Adrenal gland (tissue), 12 donors: ENCODE data around the gene CFAP141. TPM values are rescaled to one million over a fixed set of nuclear protein-coding genes. Genes with fewer than 3 reads are reported as not detected.

Source experiments
- DNase-seq, 7 donors: peaks; one replicate each; pipeline ENCODE4 v3.0.0-alpha.2; 2019 to 2020
- H3K27ac ChIP-seq, 5 donors: fragments of 200-600 bp; sonication (generic) in 4 of 5; 1 replicate in 3 of 5; 2 replicates in 2 of 5; pipeline versions ENCODE4 v1.5.1 to v1.8.0; 2016 to 2020; ENCODE audit warnings: mild to moderate bottlenecking in 1 of 5
- H3K27me3 ChIP-seq: fragments of 200-600 bp; 2 replicates; pipeline ENCODE4 v1.8.0; 2021
- H3K36me3 ChIP-seq, 2 donors: fragments of 200-600 bp; replicated peaks in 1 of 2; 1 replicate in 1 of 2; 2 replicates in 1 of 2; pipeline versions ENCODE4 v1.5.1 to v1.8.0; 2018 to 2022
- H3K4me1 ChIP-seq, 2 donors: fragments of 200-600 bp; replicated peaks in 1 of 2; 1 replicate in 1 of 2; 2 replicates in 1 of 2; pipeline versions ENCODE4 v1.5.1 to v1.8.0; 2018 to 2021
- H3K4me3 ChIP-seq, 4 donors: fragments of 200-600 bp; sonication (generic) in 3 of 4; one replicate each; pipeline ENCODE4 v1.5.1; 2016 to 2018
- H3K9me3 ChIP-seq, 3 donors: fragments of 200-600 bp; sonication (generic) in 1 of 3; replicated peaks in 1 of 3; 1 replicate in 2 of 3; 2 replicates in 1 of 3; pipeline versions ENCODE4 v1.5.1 to v1.8.0; 2016 to 2021
- CTCF ChIP-seq, 6 experiments: fragments of 450-650 bp in 4 of 6; fragments of 200-600 bp in 2 of 6; sonication (generic) in 1 of 6; IDR thresholded peaks; 1 replicate in 5 of 6; 2 replicates in 1 of 6; pipeline versions ENCODE4 v1.5.1 to v1.8.0; 2016 to 2021; ENCODE audit warnings: antibody characterized with exemption in 6 of 6, mild to moderate bottlenecking in 2 of 6, moderate library complexity in 1 of 6
- POLR2A ChIP-seq, 2 donors: fragments of 450-650 bp; IDR thresholded peaks; one replicate each; pipeline ENCODE4 v1.6.1; 2017; ENCODE audit warnings: antibody characterized with exemption in 2 of 2, mild to moderate bottlenecking in 2 of 2, moderate library complexity in 1 of 2
- WGBS, 4 donors: extraction: QIAGEN DNeasy Blood & Tissue Kit in 2 of 4; methylation state at CpG; one replicate each; pipeline versions ENCODE4 v1.1.5 to v1.1.7; 2013 to 2017; 5-methylcytosine and 5-hydroxymethylcytosine counted together
- intact Hi-C, 2 donors: fragments of 100-400 bp; cut with DNase I; formaldehyde crosslinking; loops; one replicate each; pipeline versions ENCODE4 v1.14.1 to v1.15.0; 2022 to 2023
- polyA plus RNA-seq, 3 donors: library from polyadenylated mRNA; stranded (reverse); fragments of 200-250 nt in 2 of 3; fragments of 350-450 nt in 1 of 3; fragmentation: Illumina TruSeq in 1 of 3; extraction: RNeasy Lipid Tissue Mini Kit (QIAGEN cat#74804) in 1 of 3; gene quantifications; one replicate each; pipeline ENCODE4 v1.2.3, GENCODE V29; 2013 to 2014
- total RNA-seq, 9 donors: library from RNA; depleted of rRNA in 4 of 9; stranded (reverse); fragments of >200 nt in 4 of 9; fragments of 120-200 nt in 1 of 9; fragmentation: NEBNext Ultra II Directional in 1 of 9; extraction: Animal tissue kit (Norgen Biotek cat#: 25700) in 1 of 9; gene quantifications; one replicate each; pipeline versions ENCODE4 v1.1.0 to v1.2.4, GENCODE V29; 2013 to 2023
- donor health status: healthy with polysubstance abuse.
- donor health status: Bipolar disorder and iron deficiency.
- donor health status: DM: yes; HTN: yes; CAD: no.
- donor health status: DM: no; HTN: no; CAD: no.
- donor health status: DM: no; HTN: no; CAD: no.
- donor health status: DM: yes; HTN: yes; CAD: no.

Gene CFAP141
- total and polyA plus RNA-seq, 12 donors = 0.51 TPM; not detected in 11

- no peak for DNase-seq
- no peak overlapping the region for H3K4me3 ChIP-seq
- peaks cover 7 to 15% of the 10 kb centered on the region in 2 donors for H3K4me1 ChIP-seq
- H3K9me3 ChIP-seq = no peaks in the 10 kb centered on the region
- no peaks in the 10 kb centered on the region for H3K27me3 ChIP-seq
- TF ChIP-seq POLR2A (IDR thresholded peaks at IDR 0.05) (no peak), CTCF (IDR thresholded peaks at IDR 0.05) (no peak)
- intact Hi-C loops = no loop called here
- WGBS, 4 donors = 86 to 95% (median 94%) methylated on average over 4 of the region's 4 CpGs
- peaks cover 0 to 92% of the 10 kb centered on the region in 2 donors for H3K36me3 ChIP-seq
- peak overlapping the region in 2 of 5 donors; percentile 0 to 11 for H3K27ac ChIP-seq
Observed at GRCh38 chr1:154171223-154171583, 34.9 kb downstream of the CFAP141 start.

DNA sequence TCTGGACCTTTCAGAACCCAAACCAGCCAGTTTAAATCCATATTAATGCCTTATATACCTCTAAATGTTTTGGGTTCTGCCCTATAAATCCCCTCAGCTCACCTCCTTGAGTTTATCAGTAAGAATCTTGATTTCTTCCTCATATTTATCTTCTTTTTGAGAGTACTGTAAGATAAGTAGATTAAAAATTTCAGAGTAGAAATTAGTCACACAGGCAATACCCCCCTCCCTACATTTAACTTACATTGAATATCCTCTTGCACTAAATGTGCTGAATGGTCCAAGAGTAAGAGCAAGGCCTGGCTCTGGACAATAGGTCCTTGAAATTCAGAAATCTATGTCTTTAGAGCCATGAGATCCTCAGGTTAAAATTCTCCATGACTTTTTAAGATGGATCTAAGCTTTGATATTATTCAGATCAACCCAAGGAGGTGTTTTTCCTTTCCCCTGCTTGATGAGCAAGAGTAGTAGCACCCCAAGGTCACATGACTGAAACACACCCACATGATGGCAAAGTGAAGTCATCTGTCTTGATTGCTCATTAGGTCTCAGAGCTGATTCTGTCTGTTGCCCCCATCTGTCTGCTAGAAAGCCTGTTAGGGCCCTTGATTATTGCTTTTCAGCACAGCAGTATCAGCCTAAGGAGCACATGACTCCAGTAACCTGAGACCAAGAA, 35.4 kb downstream of the CFAP141 start:
- intact Hi-C loops = no loop called here
- H3K27me3 ChIP-seq = no peaks in the 10 kb centered on the region
- no peak overlapping the region for H3K4me3 ChIP-seq
- peak in 2 of 7 donors; percentile 38 to 43 for DNase-seq
- H3K27ac ChIP-seq = peak overlapping the region in 2 of 5 donors; percentile 0 to 11
- no peak for TF ChIP-seq CTCF (IDR thresholded peaks at IDR 0.05)
- TF ChIP-seq POLR2A (IDR thresholded peaks at IDR 0.05) = no peak
- H3K4me1 ChIP-seq = peaks cover 1 to 10% of the 10 kb centered on the region in 2 donors
- peaks cover 0 to 96% of the 10 kb centered on the region in 2 donors for H3K36me3 ChIP-seq
- H3K9me3 ChIP-seq = no peaks in the 10 kb centered on the region

GRCh38 chr1:154167461-154167860, 38.7 kb downstream of the CFAP141 start:
- H3K4me3 ChIP-seq = no peak overlapping the region
- TF ChIP-seq CTCF (IDR thresholded peaks at IDR 0.05) (no peak), POLR2A (IDR thresholded peaks at IDR 0.05) (no peak)
- peaks cover 0 to 99% of the 10 kb centered on the region in 2 donors for H3K36me3 ChIP-seq
- H3K4me1 ChIP-seq = peaks cover 0 to 8% of the 10 kb centered on the region in 2 donors
- no peak overlapping the region for H3K27ac ChIP-seq
- no peak for DNase-seq
- H3K9me3 ChIP-seq = no peaks in the 10 kb centered on the region
- intact Hi-C loops = no loop called here
- H3K27me3 ChIP-seq = no peaks in the 10 kb centered on the region

DNA sequence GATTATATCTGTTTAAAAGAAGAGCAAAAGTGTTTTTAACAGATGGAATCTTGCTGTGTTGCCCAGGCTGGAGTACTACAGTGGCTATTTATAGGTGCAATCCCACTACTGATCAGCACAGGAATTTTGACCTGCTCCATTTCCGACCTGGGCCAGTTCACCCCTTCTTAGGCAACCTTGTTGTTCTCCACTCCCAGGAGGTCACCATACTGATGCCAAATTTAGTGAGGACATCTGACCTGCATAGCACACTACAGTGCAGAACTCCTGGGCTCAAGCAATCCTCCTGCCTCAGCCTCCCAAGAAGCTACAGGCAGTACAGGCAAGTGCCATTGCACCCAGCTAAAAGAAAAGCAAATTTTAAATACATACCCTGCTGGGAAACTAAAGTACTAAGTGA, 39.9 kb downstream of the CFAP141 start:
- Histone ChIP-seq H3K9me3 (no peaks in the 10 kb centered on the region), H3K36me3 (peaks cover 0 to 97% of the 10 kb centered on the region in 2 donors), H3K4me1 (peaks cover 0 to 7% of the 10 kb centered on the region in 2 donors), H3K27me3 (no peaks in the 10 kb centered on the region), H3K4me3 (no peak overlapping the region), H3K27ac (no peak overlapping the region)
- no peak for DNase-seq
- 67 to 93% (median 85%) methylated on average over 1 of the region's 1 CpG for WGBS, 4 donors
- TF ChIP-seq CTCF (IDR thresholded peaks at IDR 0.05) = no peak
- TF ChIP-seq POLR2A (IDR thresholded peaks at IDR 0.05) = no peak
- intact Hi-C loops = no loop called here
